Cortex of kidney (tissue), 1 donor: ENCODE results near the gene MLYCD.

ENCODE experiments used
- DNase-seq: peaks from one replicate; lab custom pipeline; 2025; lab: John Stamatoyannopoulos, UW

Gene MLYCD

GRCh38 chr16:83970430-83970815 is 71.5 kb downstream of the MLYCD start:
- no peak for DNase-seq

GRCh38 chr16:83971165-83972130 is 72.5 kb downstream of the MLYCD start:
- no peak for DNase-seq

GRCh38 chr16:83972256-83973008 is 73.5 kb downstream of the MLYCD start:
- DNase-seq: no peak

GRCh38 chr16:83973077-83973476 is 74.2 kb downstream of the MLYCD start:
- no peak for DNase-seq

- DNase-seq: no peak
Observed at GRCh38 chr16:83973581-83974385, 74.9 kb downstream of the MLYCD start.

GRCh38 chr16:83974475-83974874 is 75.6 kb downstream of the MLYCD start:
- no peak for DNase-seq

GRCh38 chr16:83975590-83976260 is 76.8 kb downstream of the MLYCD start:
- no peak for DNase-seq
